GM23338 (cell line): ENCODE measurements around the gene PER2. TPM values are rescaled to one million over a fixed set of nuclear protein-coding genes. Genes with fewer than 3 reads are reported as not detected.

ENCODE experiments used
- ATAC-seq: fragments of 200-7000 bp; cut with Tn5 transposase; 3 replicates; pipeline ENCODE4 v1.9.1; 2020
- DNase-seq: peaks from one replicate; pipeline ENCODE4 v3.0.0-alpha.2; 2015; ENCODE audit warnings: low spot score
- H2AFZ ChIP-seq: fragments of 200-600 bp; sonication (generic); 2 replicates; pipeline ENCODE4 v1.8.0; 2016; ENCODE audit warnings: antibody characterized with exemption, mild to moderate bottlenecking, moderate library complexity
- H3F3A ChIP-seq: fragments of 200-600 bp; sonication (generic); replicated peaks from 2 replicates; pipeline ENCODE4 v1.8.0; 2017; ENCODE audit warnings: antibody characterized with exemption, mixed run types, low read depth
- H3K27ac ChIP-seq: fragments of 200-600 bp; sonication (generic); 2 replicates; pipeline ENCODE4 v1.6.1; 2016; ENCODE audit warnings: low read depth
- H3K27me3 ChIP-seq: fragments of 200-600 bp; sonication (generic); 2 replicates; pipeline ENCODE4 v1.8.0; 2016; ENCODE audit warnings: mild to moderate bottlenecking, mixed run types, moderate library complexity; ENCODE audit not compliant: insufficient read depth
- H3K36me3 ChIP-seq: fragments of 200-600 bp; sonication (generic); 2 replicates; pipeline ENCODE4 v1.8.0; 2016; ENCODE audit warnings: mild to moderate bottlenecking; ENCODE audit not compliant: insufficient read depth
- H3K4me1 ChIP-seq: fragments of 200-600 bp; sonication (generic); 2 replicates; pipeline ENCODE4 v1.8.0; 2016; ENCODE audit warnings: mild to moderate bottlenecking, moderate library complexity; ENCODE audit not compliant: insufficient read depth
- H3K4me2 ChIP-seq: fragments of 200-600 bp; sonication (generic); 2 replicates; pipeline ENCODE4 v1.7.1; 2017; ENCODE audit warnings: mixed run types
- H3K4me3 ChIP-seq: fragments of 200-600 bp; sonication (generic); 2 replicates; pipeline ENCODE4 v1.6.1; 2016; ENCODE audit warnings: mixed run types
- H3K79me2 ChIP-seq: fragments of 200-600 bp; sonication (generic); replicated peaks from 2 replicates; pipeline ENCODE4 v1.8.0; 2017; ENCODE audit warnings: mild to moderate bottlenecking; ENCODE audit not compliant: insufficient read depth
- H3K9me2 ChIP-seq: fragments of 200-600 bp; sonication (generic); 2 replicates; pipeline ENCODE4 v1.8.0; 2017; ENCODE audit not compliant: insufficient read depth
- H4K20me1 ChIP-seq: fragments of 200-600 bp; sonication (generic); replicated peaks from 2 replicates; pipeline ENCODE4 v1.8.0; 2017; ENCODE audit warnings: mild to moderate bottlenecking; ENCODE audit not compliant: insufficient read depth
- H3K27ac Mint-ChIP-seq: 2 replicates; pipeline ENCODE4 v1.8.0; 2020; ENCODE audit warnings: inconsistent platforms, mild to moderate bottlenecking, moderate library complexity, mixed read lengths
- H3K27me3 Mint-ChIP-seq: 3 replicates; pipeline ENCODE4 v1.8.0; 2022; ENCODE audit warnings: low read depth, mild to moderate bottlenecking, moderate library complexity, mixed read lengths, inconsistent platforms; ENCODE audit not compliant: insufficient read depth, poor library complexity
- H3K36me3 Mint-ChIP-seq: 3 replicates; pipeline ENCODE4 v1.8.0; 2021; ENCODE audit warnings: low read depth, mild to moderate bottlenecking, inconsistent platforms, moderate library complexity, mixed read lengths
- H3K4me1 Mint-ChIP-seq: 3 replicates; pipeline ENCODE4 v1.8.0; 2020; ENCODE audit warnings: mild to moderate bottlenecking, inconsistent platforms, mixed read lengths
- H3K4me3 Mint-ChIP-seq: 3 replicates; pipeline ENCODE4 v1.8.0; 2021; ENCODE audit warnings: moderate library complexity, mild to moderate bottlenecking, inconsistent platforms, mixed read lengths
- H3K9me3 Mint-ChIP-seq: 3 replicates; pipeline ENCODE4 v1.8.0; 2020; ENCODE audit warnings: moderate library complexity, mild to moderate bottlenecking, inconsistent platforms, mixed read lengths
- CREB1 ChIP-seq: fragments of 250-450 bp; sonication (Bioruptor Pico); IDR thresholded peaks from 2 replicates; pipeline ENCODE4 v1.5.0; 2020; ENCODE audit warnings: low read depth, mild to moderate bottlenecking, moderate library complexity
- EZH2 ChIP-seq: fragments of 200-600 bp; sonication (generic); IDR thresholded peaks from one replicate; pipeline ENCODE4 v1.8.0; 2017; ENCODE audit warnings: antibody characterized with exemption, mild to moderate bottlenecking, low read depth; ENCODE audit not compliant: unreplicated experiment
- EZH2phosphoT487 ChIP-seq: fragments of 200-600 bp; sonication (generic); IDR thresholded peaks from one replicate; pipeline ENCODE4 v1.8.1; 2018; ENCODE audit warnings: antibody characterized with exemption; ENCODE audit not compliant: unreplicated experiment
- JUNB ChIP-seq: IDR thresholded peaks from one replicate; pipeline ENCODE4 v1.6.1; 2016; ENCODE audit warnings: antibody characterized with exemption; ENCODE audit not compliant: unreplicated experiment
- NANOG ChIP-seq: IDR thresholded peaks from 2 replicates; pipeline ENCODE4 v1.6.1; 2016; ENCODE audit warnings: antibody characterized with exemption, borderline replicate concordance
- POLR2AphosphoS5 ChIP-seq: IDR thresholded peaks from 2 replicates; pipeline ENCODE4 v1.6.1; 2016; ENCODE audit warnings: antibody characterized with exemption, low read depth
- STAT1 ChIP-seq: IDR thresholded peaks from one replicate; pipeline ENCODE4 v1.6.1; 2016; ENCODE audit warnings: antibody characterized with exemption; ENCODE audit not compliant: unreplicated experiment
- ZNF114 ChIP-seq: fragments of 250-450 bp; sonication (Bioruptor Pico); IDR thresholded peaks from 2 replicates; pipeline ENCODE4 v1.5.0; 2020; ENCODE audit warnings: mild to moderate bottlenecking, moderate library complexity
- polyA plus RNA-seq: library from polyadenylated mRNA; unstranded; fragments of >200 nt; fragmentation: Nextera tagmentation; extraction: Ambion mirVana; gene quantifications from 2 replicates; pipeline ENCODE4 v1.2.1, GENCODE V29; 2016
- total RNA-seq: library from RNA; depleted of rRNA; stranded (reverse); fragments of >200 nt; shearing (Covaris generic); gene quantifications from 2 replicates; pipeline ENCODE4 v1.2.3, GENCODE V29; 2014
- TF ChIP-seq, protein P1 (sequence below): IDR thresholded peaks from 2 replicates; pipeline ENCODE4 v1.6.1; 2016; ENCODE audit warnings: antibody characterized with exemption
- TF ChIP-seq, protein P2 (sequence below), 2 experiments: fragments of 200-600 bp in 1 of 2; sonication (generic) in 1 of 2; conservative IDR thresholded peaks; 2 replicates each; pipeline versions ENCODE4 v1.5.1 to v1.6.1; 2016 to 2017; ENCODE audit warnings: antibody characterized with exemption in 2 of 2, low read depth in 2 of 2, mild to moderate bottlenecking in 2 of 2, moderate library complexity in 1 of 2
- TF ChIP-seq, protein P3 (sequence below): IDR thresholded peaks from one replicate; pipeline ENCODE4 v1.6.1; 2018; ENCODE audit warnings: antibody characterized with exemption; ENCODE audit not compliant: unreplicated experiment

The PER2 gene
- total and polyA plus RNA-seq, 2 experiments from 2014 or later: 2.2 to 4.6 TPM

DNA sequence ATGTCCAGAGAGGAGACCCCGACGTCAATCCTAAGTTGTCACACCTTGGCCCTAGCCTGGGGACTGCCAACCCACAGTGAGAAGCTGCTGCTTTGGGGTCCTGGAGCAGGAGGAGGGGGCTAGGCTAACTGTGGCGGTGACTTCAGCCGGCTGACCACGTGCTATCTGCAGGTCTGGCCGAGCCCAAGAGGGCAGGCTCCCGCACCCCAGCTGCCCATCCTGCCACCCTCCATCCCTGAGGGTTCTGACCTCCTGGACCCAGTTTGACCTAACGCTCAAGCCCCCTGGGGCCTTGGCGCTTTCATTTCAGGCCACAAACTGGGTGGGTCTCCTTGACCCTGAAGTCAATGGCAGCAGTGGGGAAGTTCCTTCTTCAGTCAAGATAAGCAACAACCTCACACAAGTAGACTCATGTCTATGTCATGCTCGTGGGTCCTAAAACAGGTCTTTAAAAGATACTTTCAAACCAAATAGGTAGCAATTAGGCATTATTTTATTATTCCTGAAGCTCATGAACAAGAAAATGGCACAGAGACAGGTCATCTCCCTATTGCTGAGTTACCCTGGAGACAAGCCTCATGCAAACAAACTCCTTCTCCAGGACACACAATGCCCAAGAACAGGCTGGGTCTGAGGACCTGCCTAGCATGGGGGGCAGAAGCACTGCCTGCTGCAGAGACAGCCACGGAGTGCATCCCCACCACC is 50.8 kb downstream of the PER2 start (continued):
- TF ChIP-seq, protein P1, sequence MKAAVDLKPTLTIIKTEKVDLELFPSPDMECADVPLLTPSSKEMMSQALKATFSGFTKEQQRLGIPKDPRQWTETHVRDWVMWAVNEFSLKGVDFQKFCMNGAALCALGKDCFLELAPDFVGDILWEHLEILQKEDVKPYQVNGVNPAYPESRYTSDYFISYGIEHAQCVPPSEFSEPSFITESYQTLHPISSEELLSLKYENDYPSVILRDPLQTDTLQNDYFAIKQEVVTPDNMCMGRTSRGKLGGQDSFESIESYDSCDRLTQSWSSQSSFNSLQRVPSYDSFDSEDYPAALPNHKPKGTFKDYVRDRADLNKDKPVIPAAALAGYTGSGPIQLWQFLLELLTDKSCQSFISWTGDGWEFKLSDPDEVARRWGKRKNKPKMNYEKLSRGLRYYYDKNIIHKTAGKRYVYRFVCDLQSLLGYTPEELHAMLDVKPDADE: no peak
- no peak for TF ChIP-seq EZH2
- TF ChIP-seq, protein P2, sequence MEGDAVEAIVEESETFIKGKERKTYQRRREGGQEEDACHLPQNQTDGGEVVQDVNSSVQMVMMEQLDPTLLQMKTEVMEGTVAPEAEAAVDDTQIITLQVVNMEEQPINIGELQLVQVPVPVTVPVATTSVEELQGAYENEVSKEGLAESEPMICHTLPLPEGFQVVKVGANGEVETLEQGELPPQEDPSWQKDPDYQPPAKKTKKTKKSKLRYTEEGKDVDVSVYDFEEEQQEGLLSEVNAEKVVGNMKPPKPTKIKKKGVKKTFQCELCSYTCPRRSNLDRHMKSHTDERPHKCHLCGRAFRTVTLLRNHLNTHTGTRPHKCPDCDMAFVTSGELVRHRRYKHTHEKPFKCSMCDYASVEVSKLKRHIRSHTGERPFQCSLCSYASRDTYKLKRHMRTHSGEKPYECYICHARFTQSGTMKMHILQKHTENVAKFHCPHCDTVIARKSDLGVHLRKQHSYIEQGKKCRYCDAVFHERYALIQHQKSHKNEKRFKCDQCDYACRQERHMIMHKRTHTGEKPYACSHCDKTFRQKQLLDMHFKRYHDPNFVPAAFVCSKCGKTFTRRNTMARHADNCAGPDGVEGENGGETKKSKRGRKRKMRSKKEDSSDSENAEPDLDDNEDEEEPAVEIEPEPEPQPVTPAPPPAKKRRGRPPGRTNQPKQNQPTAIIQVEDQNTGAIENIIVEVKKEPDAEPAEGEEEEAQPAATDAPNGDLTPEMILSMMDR (conservative IDR thresholded peaks at IDR 0.05; ENCODE audit: low read depth in 2 of 2): no peak

DNA sequence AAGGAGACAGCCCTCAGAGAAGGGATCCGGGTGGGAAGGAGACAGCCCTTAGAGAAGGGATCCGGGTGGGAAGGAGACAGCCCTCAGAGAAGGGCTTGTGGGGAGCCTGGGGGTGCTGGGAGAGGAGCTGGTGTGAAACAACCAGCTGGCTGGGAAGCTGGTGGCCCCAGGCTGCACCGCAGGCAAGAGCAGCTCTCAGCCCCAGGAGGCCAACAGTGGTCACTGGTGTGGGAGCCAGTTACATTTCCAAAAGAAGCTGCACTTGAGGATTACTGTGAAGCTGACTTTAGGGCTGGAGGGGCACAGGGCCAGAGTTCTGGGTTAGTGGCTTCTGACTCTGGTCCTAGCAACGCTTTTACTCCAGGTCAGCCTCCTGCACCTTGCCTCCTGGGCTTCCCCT is 51.8 kb downstream of the PER2 start:
- peaks cover 51% of the 10 kb centered on the region for H3K27me3 ChIP-seq
- H2AFZ ChIP-seq: no peak overlapping the region
- peaks cover 7% of the 10 kb centered on the region for H3K36me3 Mint-ChIP-seq
- TF ChIP-seq POLR2AphosphoS5 (no peak), NANOG (no peak), EZH2 (no peak), ZNF114 (no peak), EZH2phosphoT487 (no peak), CREB1 (no peak), STAT1 (no peak), JUNB (no peak)
- TF ChIP-seq, protein P3, sequence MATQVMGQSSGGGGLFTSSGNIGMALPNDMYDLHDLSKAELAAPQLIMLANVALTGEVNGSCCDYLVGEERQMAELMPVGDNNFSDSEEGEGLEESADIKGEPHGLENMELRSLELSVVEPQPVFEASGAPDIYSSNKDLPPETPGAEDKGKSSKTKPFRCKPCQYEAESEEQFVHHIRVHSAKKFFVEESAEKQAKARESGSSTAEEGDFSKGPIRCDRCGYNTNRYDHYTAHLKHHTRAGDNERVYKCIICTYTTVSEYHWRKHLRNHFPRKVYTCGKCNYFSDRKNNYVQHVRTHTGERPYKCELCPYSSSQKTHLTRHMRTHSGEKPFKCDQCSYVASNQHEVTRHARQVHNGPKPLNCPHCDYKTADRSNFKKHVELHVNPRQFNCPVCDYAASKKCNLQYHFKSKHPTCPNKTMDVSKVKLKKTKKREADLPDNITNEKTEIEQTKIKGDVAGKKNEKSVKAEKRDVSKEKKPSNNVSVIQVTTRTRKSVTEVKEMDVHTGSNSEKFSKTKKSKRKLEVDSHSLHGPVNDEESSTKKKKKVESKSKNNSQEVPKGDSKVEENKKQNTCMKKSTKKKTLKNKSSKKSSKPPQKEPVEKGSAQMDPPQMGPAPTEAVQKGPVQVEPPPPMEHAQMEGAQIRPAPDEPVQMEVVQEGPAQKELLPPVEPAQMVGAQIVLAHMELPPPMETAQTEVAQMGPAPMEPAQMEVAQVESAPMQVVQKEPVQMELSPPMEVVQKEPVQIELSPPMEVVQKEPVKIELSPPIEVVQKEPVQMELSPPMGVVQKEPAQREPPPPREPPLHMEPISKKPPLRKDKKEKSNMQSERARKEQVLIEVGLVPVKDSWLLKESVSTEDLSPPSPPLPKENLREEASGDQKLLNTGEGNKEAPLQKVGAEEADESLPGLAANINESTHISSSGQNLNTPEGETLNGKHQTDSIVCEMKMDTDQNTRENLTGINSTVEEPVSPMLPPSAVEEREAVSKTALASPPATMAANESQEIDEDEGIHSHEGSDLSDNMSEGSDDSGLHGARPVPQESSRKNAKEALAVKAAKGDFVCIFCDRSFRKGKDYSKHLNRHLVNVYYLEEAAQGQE: no peak
- TF ChIP-seq, protein P1: no peak
- TF ChIP-seq, protein P2 (conservative IDR thresholded peaks at IDR 0.05; ENCODE audit: low read depth in 2 of 2): no peak
- peaks cover 46% of the 10 kb centered on the region for H3K27me3 Mint-ChIP-seq
- no peak overlapping the region for H3K4me3 Mint-ChIP-seq
- H3F3A ChIP-seq: no peaks in the 10 kb centered on the region
- H3K27ac Mint-ChIP-seq: no peak overlapping the region
- no peaks in the 10 kb centered on the region for H3K79me2 ChIP-seq
- H3K27ac ChIP-seq: no peak overlapping the region
- peaks cover 6% of the 10 kb centered on the region; the same call in 1 of the 2 replicates for H4K20me1 ChIP-seq
- no peaks in the 10 kb centered on the region for H3K36me3 ChIP-seq
- H3K9me2 ChIP-seq: peaks cover 3% of the 10 kb centered on the region
- DNase-seq: no peak
- H3K4me1 Mint-ChIP-seq: peaks cover under 1% of the 10 kb centered on the region
- H3K4me2 ChIP-seq: no peak overlapping the region
- H3K4me1 ChIP-seq: no peaks in the 10 kb centered on the region; the same call in 1 of the 2 replicates
- peaks cover 8% of the 10 kb centered on the region for H3K9me3 Mint-ChIP-seq
- H3K4me3 ChIP-seq: no peak overlapping the region
- ATAC-seq: no peak
